B cell (primary cell): ENCODE measurements around the gene ZNF688.

Experiments
- EZH2 ChIP-seq: IDR thresholded peaks from 2 replicates; pipeline ENCODE4 v1.6.1; 2012; ENCODE audit warnings: borderline replicate concordance, low read depth, mild to moderate bottlenecking, moderate library complexity, low read length; ENCODE audit not compliant: insufficient read depth, poor library complexity, severe bottlenecking
- TF ChIP-seq, protein P1 (sequence below): fragments of 200-600 bp; IDR thresholded peaks from one replicate; pipeline ENCODE4 v1.8.0; 2022; ENCODE audit warnings: antibody characterized with exemption, mild to moderate bottlenecking

GRCh38 chr16:30521873-30522641, 49.5 kb downstream of the ZNF688 start:
- TF ChIP-seq, protein P1, sequence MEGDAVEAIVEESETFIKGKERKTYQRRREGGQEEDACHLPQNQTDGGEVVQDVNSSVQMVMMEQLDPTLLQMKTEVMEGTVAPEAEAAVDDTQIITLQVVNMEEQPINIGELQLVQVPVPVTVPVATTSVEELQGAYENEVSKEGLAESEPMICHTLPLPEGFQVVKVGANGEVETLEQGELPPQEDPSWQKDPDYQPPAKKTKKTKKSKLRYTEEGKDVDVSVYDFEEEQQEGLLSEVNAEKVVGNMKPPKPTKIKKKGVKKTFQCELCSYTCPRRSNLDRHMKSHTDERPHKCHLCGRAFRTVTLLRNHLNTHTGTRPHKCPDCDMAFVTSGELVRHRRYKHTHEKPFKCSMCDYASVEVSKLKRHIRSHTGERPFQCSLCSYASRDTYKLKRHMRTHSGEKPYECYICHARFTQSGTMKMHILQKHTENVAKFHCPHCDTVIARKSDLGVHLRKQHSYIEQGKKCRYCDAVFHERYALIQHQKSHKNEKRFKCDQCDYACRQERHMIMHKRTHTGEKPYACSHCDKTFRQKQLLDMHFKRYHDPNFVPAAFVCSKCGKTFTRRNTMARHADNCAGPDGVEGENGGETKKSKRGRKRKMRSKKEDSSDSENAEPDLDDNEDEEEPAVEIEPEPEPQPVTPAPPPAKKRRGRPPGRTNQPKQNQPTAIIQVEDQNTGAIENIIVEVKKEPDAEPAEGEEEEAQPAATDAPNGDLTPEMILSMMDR: no peak
- TF ChIP-seq EZH2: no peak
